ENCODE data around the gene LSM5.
"Not testable (repeated sequence)": the region's sequence is repeated elsewhere in the genome, so short reads cannot be mapped to it uniquely, and the experiment has no call there.

The LSM5 gene

GRCh38 chr7:32506266-32507054 lies 16.3 kb upstream of the LSM5 start:
- DNase-seq (ENCODE audit: low read depth) = peak; percentile 98

- no peak for DNase-seq (ENCODE audit: low read depth)
These were observed 12.5 kb upstream of the LSM5 start for GRCh38 chr7:32502728-32503127.

- DNase-seq (ENCODE audit: low read depth) = peak; percentile 74
These were observed 11.3 kb upstream of the LSM5 start for GRCh38 chr7:32501522-32501921.

DNA sequence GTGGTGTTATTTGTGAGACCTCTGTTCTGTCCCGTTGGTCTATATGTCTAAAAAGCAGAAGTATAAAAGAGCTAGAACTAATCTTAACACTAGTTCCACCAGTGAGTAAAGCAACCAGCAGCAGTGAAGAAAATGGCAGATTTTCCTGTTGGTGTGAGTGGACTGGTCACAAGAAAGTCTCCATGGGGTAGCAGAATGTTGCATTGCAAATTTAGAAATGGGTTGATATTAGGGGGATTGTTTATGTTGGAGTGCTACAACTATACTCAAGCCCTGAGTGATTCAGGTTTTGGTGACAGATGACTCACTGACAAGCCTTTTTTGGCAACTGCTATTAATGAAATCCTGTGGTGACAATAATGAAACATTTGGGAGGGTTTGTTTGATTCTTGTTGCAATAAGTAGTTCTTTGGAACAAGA lies 10.8 kb upstream of the LSM5 start:
- DNase-seq (ENCODE audit: low read depth) = peak; percentile 59

- not testable (repeated sequence) for DNase-seq (ENCODE audit: low read depth)
These were observed 10.0 kb upstream of the LSM5 start for GRCh38 chr7:32500216-32500615.

GRCh38 chr7:32499755-32500154 lies 9.6 kb upstream of the LSM5 start:
- not testable (repeated sequence) for DNase-seq (ENCODE audit: low read depth)

- DNase-seq (ENCODE audit: low read depth) = no peak
These were observed 6.1 kb upstream of the LSM5 start for GRCh38 chr7:32496052-32496813.

DNA sequence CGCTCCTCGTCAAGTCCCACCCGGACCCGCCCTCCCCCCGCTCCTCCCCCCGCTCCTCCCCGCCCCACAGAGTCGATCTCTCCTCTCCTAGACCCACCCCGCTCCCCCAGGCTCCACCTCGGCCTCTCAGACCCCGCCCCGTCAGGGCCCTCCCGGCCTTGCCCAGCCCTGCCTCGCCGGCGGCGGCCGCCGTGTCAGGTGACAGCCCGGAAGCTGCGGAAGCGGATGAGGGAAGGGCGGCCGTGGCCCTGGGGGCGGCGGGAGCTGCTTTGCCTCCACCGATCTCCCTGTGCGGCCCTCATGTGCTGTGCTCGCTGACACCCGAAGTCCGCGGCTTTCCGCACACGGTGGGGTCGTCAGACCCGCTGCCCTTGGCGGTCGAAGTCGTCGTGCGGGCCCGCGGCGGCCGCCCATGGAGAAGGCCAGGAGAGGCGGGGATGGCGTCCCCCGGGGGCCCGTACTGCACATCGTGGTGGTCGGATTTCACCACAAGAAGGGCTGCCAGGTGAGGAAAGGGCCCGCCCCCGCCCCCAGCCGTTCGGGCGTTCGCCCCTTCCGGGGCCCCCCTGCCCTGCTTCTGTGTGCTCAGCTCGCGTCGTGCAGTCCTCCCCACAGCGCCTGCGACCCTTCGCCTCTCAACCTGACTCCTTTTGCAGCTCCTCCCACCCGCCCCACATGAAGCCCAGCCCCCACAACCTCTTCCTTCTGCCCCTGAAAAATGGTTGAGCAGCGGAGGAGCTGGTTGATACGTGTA lies 5.3 kb upstream of the LSM5 start, which contains the start of gene AVL9:
Gene AVL9, plus strand, starts transcription at position 192 of the 754 bp plus-strand sequence. Its CDS starts 221 bp downstream, at position 413.
- peak; percentile 97 for DNase-seq (ENCODE audit: low read depth)

GRCh38 chr7:32494946-32495297 lies 4.7 kb upstream of the LSM5 start:
- no peak for DNase-seq (ENCODE audit: low read depth)

DNA sequence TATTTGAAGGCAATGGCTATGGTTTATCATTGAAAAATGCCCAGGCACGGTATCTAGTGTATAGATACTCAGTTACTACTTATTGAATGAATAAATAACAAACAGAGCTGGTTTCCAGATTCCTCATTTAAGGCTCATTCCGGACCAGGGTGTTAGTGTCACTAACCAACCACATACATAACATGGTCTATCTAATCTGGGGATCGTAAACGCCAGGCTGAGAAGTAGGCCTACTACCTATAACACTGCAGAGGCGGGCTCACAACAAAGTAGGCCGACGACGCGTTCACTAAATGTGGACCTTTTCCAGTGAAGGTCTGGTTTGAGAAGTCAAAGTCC lies 423 bp downstream of the LSM5 start:
- DNase-seq (ENCODE audit: low read depth) = no peak

DNA sequence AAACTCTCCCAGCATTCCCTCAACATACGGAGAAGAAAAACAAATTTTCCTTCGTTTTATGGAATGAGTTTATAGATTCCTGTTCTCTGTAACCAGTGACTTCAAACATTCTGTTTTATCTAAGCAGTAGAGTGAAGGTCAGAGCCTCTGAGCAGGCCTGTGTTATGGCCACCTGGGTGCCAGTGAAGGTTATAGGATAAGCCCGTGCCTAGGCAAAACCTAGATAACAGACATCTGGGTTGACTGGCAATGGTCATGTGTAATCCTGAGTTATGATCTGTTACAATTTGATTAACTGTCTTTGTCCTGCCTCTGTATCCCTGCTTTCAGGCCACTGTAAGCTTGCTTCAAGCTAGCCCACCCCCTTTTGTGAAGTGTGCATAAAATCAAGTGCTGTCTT lies 8.3 kb downstream of the LSM5 start:
- no peak for DNase-seq (ENCODE audit: low read depth)

- DNase-seq (ENCODE audit: low read depth) = no peak
These were observed 9.0 kb downstream of the LSM5 start for GRCh38 chr7:32481176-32481575.

DNA sequence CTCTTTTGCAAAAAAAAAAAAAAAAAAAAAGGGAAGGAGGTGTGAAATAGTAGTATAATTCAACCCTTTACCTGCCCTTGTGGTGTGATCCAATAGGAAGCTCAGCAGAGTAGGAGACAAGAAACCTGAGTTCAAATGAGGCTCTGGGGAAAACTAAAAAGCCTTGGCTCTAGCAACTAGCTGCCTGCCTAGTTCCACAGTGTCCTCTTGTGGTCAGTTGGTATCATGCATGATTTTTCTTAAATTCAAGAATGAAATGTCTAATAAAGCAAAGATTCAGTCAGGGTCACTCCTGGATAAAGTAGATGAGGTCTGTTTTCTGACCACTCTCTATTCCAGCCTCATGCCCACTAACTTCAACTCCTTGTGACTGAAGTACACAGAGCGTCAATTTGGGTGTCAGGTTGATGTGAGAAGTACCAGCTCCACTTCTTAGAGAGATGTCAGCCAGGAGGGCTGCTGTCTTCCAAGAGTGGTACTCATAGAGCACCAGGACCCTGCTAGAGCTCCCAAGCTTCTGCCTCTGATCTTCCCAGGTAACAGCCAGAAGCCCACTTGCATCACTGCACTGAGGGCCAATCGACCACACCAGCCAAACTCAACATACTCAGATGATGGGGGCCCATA lies 10.5 kb downstream of the LSM5 start:
- DNase-seq (ENCODE audit: low read depth) = peak; percentile 61

DNA sequence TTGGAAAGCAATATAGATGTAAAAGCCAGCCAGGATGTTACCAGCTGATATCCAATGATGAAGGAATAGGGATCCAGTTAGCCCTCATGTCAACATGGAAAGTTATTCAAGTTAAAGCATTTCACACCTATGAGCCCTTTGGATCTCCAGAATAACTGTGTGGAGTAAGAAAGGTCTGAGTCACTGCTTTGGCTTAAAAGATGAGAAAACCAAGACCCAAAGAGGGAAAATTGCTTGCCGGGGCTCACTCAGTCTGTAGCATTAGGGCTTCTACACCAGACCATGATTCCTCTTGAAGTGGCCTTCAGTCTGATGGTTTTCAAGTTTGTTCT lies 12.6 kb downstream of the LSM5 start:
- no peak for DNase-seq (ENCODE audit: low read depth)

- no peak for DNase-seq (ENCODE audit: low read depth)
These were observed 13.1 kb downstream of the LSM5 start for GRCh38 chr7:32476816-32477648.

DNA sequence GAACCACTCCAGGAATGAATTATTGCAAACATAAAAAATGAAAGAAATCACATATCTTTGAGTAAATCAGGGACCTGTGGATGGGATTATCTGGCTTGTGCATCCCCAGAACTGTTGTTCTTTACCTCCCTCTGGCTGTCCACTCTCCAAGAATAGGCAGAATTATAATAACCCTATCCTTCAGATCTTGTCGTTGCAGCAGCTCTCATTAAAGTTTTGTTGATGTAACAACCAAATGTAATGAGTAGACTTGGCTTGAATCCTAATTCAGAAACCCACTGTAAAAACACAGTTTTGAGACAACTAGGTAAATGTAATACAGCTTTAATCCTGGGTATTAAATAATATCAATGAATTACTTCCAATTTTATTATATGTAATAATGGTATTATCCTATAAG lies 16.2 kb downstream of the LSM5 start:
- no peak for DNase-seq (ENCODE audit: low read depth)

DNA sequence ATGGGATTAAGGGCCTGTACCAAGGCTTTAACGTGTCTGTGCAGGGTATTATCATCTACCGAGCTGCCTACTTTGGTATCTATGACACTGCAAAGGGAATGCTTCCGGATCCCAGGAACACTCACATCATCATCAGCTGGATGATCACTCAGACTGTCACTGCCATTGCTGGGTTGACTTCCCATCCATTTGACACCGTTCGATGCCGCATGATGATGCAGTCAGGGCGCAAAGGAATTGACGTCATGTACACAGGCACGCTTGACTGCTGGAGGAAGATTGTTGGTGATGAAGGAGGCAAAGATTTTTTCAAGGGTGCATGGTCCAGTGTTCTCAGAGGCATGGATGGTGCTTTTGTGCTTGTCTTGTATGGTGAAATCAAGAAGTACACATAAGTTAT lies 18.2 kb downstream of the LSM5 start:
- DNase-seq (ENCODE audit: low read depth) = no peak

DNA sequence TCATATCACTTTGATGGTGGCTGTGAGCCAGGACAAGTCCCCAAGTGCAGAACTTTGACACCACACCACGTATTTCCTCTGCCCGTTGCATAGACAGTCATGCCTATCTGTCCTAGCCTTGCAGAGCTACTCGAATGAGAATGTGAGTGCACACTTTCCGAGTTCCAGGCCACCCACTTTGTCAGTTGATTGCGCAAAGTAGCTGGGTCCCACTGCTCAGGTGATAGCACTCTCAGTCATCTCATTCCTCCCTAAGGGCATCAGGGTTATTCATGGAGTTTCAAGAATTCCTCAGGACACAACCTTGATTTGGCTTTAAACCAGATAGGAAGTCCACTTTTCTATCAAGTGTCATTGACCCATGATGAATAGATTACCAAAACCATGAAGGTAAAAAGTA lies 19.3 kb downstream of the LSM5 start:
- DNase-seq (ENCODE audit: low read depth) = no peak

DNA sequence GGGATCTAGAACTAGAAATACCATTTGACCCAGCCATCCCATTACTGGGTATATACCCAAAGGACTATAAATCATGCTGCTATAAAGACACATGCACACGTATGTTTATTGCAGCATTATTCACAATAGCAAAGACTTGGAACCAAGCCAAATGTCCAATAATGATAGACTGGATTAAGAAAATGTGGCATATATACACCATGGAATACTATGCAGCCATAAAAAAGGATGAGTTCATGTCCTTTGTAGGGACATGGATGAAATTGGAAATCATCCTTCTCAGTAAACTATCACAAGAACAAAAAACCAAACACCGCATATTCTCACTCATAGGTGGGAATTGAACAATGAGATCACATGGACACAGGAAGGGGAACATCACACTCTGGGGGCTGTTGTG lies 20.2 kb downstream of the LSM5 start:
- not testable (repeated sequence) for DNase-seq (ENCODE audit: low read depth)

DNA sequence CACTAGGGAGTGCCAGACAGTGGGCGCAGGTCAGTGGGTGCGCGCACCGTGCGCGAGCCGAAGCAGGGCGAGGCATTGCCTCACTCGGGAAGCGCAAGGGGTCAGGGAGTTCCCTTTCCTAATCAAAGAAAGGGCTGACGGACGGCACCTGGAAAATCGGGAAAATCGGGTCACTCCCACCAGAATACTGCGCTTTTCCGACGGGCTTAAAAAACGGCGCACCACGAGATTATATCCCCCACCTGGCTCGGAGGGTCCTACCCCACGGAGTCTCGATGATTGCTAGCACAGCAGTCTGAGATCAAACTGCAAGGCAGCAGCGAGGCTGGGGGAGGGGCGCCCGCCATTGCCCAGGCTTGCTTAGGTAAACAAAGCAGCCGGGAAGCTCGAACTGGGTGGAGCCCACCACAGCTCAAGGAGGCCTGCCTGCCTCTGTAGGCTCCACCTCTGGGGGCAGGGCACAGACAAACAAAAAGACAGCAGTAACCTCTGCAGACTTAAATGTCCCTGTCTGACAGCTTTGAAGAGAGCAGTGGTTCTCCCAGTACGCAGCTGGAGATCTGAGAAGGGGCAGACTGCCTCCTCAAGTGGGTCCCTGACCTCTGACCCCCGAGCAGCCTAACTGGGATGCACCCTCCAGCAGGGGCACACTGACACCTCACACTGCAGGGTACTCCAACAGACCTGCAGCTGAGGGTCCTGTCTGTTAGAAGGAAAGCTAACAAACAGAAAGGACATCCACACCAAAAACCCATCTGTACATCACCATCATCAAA lies 25.4 kb downstream of the LSM5 start:
- not testable (repeated sequence) for DNase-seq (ENCODE audit: low read depth)

GRCh38 chr7:32462977-32463376 lies 27.2 kb downstream of the LSM5 start:
- DNase-seq (ENCODE audit: low read depth) = no peak
